HG03439 (cell line): Measurements from ENCODE around the gene PUM2.
A peak's percentile ranks its signal among the peaks of the same experiment; 100 is the strongest.
"Not testable (repeated sequence)": the region's sequence is repeated elsewhere in the genome, so short reads cannot be mapped to it uniquely, and the experiment has no call there.

Experiments used
- ATAC-seq: cut with Tn5 transposase; IDR thresholded peaks from one replicate; pipeline ENCODE4 v1.9.1; 2021; ENCODE audit warnings: mild to moderate bottlenecking, moderate library complexity; ENCODE audit not compliant: unreplicated experiment

Gene PUM2, protein sequence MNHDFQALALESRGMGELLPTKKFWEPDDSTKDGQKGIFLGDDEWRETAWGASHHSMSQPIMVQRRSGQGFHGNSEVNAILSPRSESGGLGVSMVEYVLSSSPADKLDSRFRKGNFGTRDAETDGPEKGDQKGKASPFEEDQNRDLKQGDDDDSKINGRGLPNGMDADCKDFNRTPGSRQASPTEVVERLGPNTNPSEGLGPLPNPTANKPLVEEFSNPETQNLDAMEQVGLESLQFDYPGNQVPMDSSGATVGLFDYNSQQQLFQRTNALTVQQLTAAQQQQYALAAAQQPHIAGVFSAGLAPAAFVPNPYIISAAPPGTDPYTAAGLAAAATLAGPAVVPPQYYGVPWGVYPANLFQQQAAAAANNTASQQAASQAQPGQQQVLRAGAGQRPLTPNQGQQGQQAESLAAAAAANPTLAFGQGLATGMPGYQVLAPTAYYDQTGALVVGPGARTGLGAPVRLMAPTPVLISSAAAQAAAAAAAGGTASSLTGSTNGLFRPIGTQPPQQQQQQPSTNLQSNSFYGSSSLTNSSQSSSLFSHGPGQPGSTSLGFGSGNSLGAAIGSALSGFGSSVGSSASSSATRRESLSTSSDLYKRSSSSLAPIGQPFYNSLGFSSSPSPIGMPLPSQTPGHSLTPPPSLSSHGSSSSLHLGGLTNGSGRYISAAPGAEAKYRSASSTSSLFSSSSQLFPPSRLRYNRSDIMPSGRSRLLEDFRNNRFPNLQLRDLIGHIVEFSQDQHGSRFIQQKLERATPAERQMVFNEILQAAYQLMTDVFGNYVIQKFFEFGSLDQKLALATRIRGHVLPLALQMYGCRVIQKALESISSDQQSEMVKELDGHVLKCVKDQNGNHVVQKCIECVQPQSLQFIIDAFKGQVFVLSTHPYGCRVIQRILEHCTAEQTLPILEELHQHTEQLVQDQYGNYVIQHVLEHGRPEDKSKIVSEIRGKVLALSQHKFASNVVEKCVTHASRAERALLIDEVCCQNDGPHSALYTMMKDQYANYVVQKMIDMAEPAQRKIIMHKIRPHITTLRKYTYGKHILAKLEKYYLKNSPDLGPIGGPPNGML

GRCh38 chr2:20350753-20351554 is at the start of gene PUM2:
Gene PUM2, minus strand, starts transcription at chr2:20350844. Its CDS starts 23,484 bp downstream, at chr2:20327360.
- ATAC-seq, result peak; percentile 91

DNA sequence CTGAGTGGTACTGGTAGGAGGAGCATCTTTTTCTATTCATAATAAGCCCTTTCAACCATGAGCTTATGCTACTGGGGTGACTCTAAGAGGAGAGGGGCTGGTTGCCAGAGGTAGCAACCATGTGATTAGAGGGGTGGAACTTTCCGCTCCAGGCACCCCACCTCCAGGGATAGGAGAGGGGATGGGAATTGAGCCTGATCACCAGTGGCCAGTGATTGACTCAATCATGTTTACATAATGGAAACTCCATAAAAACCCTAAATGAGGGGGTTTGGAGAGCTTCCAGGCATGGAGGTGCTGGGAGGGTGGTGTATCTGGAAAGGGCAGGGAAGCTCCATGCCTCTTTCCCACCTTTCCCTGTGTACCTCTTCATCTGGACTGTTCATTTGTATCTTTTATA is 49.7 kb upstream of the PUM2 start:
- no peak for ATAC-seq

DNA sequence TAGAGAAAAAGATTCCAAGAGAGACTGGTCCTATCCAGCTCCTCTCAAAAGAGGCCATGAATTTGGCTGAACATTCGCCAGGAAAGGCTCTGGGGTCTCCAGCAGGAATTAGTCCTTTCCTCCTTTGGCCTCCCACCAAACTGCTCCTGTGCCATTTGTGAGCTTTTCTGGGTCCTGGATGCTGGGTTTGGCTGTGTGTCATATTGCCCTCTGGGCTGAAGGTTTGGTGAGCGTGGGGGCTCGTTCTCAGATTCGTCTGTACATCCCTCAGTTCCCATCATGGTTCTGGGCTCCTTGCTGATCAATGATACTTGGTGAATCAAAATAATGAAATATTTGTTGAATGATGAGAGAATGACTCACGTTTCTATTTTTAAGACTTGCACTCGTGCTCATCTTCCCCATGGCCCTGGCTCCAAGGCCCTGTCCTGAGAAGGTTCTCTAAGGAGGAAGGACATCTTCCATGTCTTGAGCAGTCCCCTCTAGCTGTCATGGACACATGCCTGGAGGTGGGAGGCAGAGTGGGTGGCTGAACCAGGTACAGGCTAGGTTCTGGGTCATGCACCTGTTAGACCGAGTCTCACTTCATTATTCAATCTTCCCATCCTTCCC is 48.4 kb upstream of the PUM2 start:
- ATAC-seq, result no peak

DNA sequence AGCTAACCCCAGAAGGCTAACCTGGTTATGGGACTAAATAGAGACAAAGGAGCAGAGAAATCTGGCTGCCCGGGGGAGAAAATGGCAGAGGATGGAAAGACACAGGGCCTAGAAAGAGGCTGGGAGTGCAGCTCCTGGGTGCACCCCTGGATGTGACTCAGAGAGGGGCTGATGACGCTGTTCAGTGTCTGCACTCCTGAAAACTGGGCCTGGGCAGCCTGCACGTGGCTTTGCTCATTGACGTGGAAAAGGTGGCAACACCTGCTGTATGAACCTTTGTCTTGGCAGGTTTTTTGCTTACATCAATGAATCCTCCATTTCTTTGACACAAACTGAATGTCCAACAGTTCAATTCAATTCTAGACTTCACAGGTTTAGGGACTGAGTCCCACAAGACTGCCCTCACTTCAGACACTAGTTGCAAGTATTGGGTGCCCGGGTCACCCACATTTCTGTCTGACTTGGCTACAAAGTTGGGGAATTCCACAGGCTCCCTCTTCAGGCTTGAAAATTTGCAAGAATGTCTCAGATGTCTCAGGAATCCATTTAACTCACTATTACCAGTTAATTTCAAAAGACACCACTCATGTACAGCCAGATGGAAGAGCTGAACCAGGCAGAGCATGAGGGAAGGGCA is 47.3 kb upstream of the PUM2 start:
- no peak for ATAC-seq

DNA sequence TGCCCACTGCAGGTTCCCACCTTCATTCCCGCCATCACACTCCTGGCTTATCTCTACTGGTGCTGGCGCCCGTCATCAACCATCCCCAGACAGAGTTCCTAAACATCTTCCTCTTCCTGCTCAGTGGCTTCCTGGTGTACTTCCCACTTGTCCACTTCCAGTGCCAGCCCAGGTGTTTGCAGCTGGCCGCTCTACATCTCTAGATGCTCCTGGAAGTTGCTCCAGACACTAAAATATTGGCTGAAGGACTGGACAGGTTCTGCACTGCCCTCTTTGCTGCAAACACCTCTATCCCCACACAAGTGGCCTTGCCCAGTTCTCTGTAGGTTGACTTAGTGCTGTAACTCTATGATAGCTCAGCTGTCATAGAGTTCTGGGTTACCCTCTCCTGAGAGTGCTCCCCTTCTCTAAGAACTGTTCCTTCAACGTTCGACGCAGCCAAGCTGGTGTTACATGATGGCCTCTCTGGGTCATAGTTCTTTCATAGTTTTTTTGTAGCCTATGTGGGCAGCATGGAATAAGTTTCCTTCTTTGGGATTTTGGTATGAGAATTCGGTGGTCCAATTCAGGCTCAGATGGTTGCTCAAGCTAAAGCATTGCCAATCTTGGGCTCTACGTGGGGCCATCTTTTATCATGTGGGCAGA is 45.8 kb upstream of the PUM2 start:
- no peak for ATAC-seq

DNA sequence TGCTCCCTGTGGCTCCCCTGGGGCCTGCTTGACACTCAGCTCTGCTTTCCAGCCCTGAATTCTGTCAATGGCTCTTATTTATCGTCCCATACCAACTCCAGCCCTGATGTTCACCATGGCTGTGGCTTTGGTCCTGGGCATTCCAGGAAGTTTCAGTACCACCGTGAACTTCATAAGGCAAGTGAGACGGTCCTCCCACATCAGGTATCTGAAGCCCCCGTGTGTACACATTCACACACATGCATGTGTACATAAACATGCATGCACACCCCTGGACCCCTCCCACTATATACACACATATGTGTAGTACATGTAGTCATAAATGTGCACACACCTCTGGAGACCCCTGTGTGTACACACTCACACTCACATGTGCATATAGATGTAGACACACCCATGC is 43.3 kb upstream of the PUM2 start:
- no peak for ATAC-seq

DNA sequence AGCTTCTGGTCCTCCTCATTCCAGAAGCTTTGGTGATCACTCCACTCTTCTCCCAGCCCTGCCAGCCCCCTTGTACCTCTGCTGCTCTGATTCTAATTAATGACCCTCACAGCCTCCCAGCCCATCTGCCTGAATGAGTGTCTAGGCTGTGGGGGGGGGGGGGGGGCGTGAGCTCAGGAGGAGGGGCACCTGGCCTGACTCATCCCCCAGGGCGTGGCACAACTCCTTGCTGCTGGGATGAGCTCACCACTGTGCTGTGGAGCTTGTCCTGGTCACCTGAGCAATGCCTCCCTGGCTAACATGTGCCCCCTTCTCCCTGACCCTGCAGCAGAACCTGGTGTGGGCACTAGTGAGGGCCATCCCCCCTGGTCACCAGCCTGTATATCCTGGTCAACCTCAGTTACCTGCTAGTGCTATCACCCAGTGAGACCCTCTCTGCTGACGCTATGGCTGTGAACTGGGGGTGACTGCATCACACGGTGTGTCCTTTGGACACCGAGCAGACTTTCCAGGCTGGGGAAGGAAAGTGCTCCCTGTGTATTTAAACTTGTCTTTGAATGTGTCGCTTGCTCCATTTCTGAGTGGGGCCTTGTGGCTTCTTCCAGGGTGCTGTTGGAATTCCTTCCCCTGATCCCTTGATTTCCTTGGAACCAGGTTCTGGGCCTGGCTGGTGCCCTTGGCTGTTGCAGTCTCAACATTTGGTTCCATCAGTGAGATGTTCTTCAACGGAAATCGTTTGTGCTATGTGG is 41.5 kb upstream of the PUM2 start:
- ATAC-seq, result no peak

GRCh38 chr2:20390524-20391123 is 40.0 kb upstream of the PUM2 start:
- ATAC-seq, result no peak

GRCh38 chr2:20384953-20385352 is 34.3 kb upstream of the PUM2 start:
- ATAC-seq, result no peak

- no peak for ATAC-seq
Observed at GRCh38 chr2:20382965-20383810, 32.5 kb upstream of the PUM2 start.

DNA sequence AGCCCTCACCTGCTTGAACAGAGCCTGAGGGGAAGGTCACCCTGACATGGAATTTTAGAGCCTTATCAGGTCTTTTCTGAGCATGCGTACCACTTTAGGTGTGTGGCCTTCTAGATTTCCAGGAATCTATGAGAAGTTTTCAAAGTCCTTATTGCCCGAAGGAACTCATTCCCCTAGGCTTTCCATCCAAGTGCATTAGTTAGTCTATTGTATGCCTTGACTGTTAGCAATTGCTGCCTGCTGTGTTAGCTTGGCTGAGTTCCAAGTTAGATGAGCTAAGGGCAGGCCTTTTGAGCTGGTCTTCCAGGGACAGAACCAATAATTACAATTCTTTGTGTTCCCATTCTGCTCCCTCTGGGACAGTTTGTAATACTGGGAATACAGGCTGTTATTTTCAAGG is 30.8 kb upstream of the PUM2 start:
- ATAC-seq, result no peak

- ATAC-seq, result no peak
Observed at GRCh38 chr2:20378891-20379519, 28.4 kb upstream of the PUM2 start.

DNA sequence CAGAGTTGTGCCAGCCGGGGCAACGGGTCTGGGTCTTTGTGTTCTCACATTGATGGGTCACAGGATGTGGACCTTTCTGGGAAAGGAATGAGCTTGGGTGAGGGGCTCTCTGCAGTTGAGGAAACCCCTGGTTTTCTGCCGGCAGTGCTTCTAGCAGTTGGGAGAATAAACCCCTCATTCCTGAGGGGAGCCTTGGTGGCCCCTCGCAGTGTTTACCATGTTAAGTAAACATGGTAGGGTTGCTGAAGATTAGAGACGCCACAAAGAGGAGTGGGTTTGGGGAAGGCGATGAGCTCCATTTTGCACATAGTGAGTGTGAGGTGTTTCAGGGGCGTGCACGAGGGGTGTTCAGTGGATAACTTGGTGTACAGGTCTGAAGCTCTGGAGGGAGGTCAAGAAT is 27.7 kb upstream of the PUM2 start:
- no peak for ATAC-seq

DNA sequence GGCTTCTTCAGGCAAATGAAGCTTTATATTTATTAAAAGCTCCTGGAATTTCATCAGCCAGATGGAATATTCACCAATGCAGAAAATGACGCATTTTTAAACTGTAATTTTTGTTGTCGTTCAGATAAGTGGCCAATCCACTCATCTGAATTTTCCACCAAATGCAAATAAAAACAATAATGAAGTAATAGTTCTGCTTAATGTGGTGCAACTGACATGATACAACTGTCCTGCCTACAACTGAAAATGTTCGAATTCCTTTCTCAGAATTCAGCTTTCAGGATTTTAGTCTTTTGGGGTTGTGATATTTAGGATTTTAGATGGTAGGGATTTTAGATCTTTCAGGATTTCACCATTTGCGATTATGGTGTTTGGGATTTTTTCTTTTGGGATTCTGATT is 27.1 kb upstream of the PUM2 start:
- ATAC-seq, result no peak

GRCh38 chr2:20374982-20375381 is 24.3 kb upstream of the PUM2 start:
- not testable (repeated sequence) for ATAC-seq

GRCh38 chr2:20372896-20373640 is 22.4 kb upstream of the PUM2 start:
- ATAC-seq, result no peak
